SU-DHL-6 (cell line): ENCODE data around the gene KCNQ4.

Experiments used
- H2AFZ ChIP-seq: fragments of 200-600 bp; sonication (generic); 2 replicates; pipeline ENCODE4 v1.6.1; 2014; ENCODE audit warnings: low read depth, mild to moderate bottlenecking, moderate library complexity, mixed read lengths, antibody characterized with exemption, low read length; ENCODE audit not compliant: severe bottlenecking
- H3F3A ChIP-seq: fragments of 200-600 bp; shearing (Covaris generic); 2 replicates; pipeline ENCODE4 v1.6.0; 2016; ENCODE audit warnings: antibody characterized with exemption, mild to moderate bottlenecking; ENCODE audit not compliant: insufficient read depth
- H3K27ac ChIP-seq: fragments of 200-600 bp; sonication (generic); 2 replicates; pipeline ENCODE4 v1.5.1; 2016; ENCODE audit warnings: low read depth, mild to moderate bottlenecking, low read length, moderate library complexity, mixed read lengths
- H3K27me3 ChIP-seq: fragments of 200-600 bp; sonication (generic), shearing (Covaris generic); 2 replicates; pipeline ENCODE4 v1.6.0; 2014; ENCODE audit warnings: mild to moderate bottlenecking, low read length
- H3K36me3 ChIP-seq: fragments of 200-600 bp; sonication (generic); 2 replicates; pipeline ENCODE4 v1.6.1; 2014; ENCODE audit warnings: mild to moderate bottlenecking, low read length, mixed read lengths
- H3K4me2 ChIP-seq: fragments of 300-600, 200-600 bp; shearing (Covaris generic), sonication (generic); 2 replicates; pipeline ENCODE4 v1.6.0; 2014; ENCODE audit warnings: low read length, low read depth, mild to moderate bottlenecking; ENCODE audit not compliant: poor library complexity, severe bottlenecking
- H3K4me3 ChIP-seq: fragments of 200-600 bp; sonication (generic); 2 replicates; pipeline ENCODE4 v1.5.1; 2014; ENCODE audit warnings: antibody characterized with exemption, low read length, mild to moderate bottlenecking, mixed read lengths; ENCODE audit not compliant: insufficient read depth, poor library complexity, severe bottlenecking
- H3K79me2 ChIP-seq: fragments of 200-600 bp; sonication (generic); 2 replicates; pipeline ENCODE4 v1.6.1; 2014; ENCODE audit warnings: mild to moderate bottlenecking, low read length, moderate library complexity; ENCODE audit not compliant: insufficient read depth
- H3K9ac ChIP-seq: fragments of 200-600 bp; sonication (generic); 2 replicates; pipeline ENCODE4 v1.7.0; 2014; ENCODE audit warnings: mild to moderate bottlenecking, low read length
- H3K9me2 ChIP-seq: fragments of 200-600 bp; sonication (generic); replicated peaks from 2 replicates; pipeline ENCODE4 v1.6.1; 2014; ENCODE audit warnings: low read length; ENCODE audit not compliant: insufficient read depth
- H3K9me3 ChIP-seq: fragments of 200-600 bp; sonication (generic); 2 replicates; pipeline ENCODE4 v1.6.1; 2014; ENCODE audit warnings: low read length, mixed read lengths; ENCODE audit not compliant: insufficient read depth
- H4K20me1 ChIP-seq: fragments of 200-600 bp; sonication (generic); 2 replicates; pipeline ENCODE4 v1.6.1; 2014; ENCODE audit warnings: low read depth, mild to moderate bottlenecking, antibody characterized with exemption, low read length, moderate library complexity, mixed read lengths
- EZH2phosphoT487 ChIP-seq: fragments of 200-600 bp; sonication (generic), shearing (Covaris generic); conservative IDR thresholded peaks from 2 replicates; pipeline ENCODE4 v1.6.1; 2018; ENCODE audit warnings: mild to moderate bottlenecking, antibody characterized with exemption, low read length, moderate library complexity, mixed read lengths
- TF ChIP-seq, protein P1 (sequence below): fragments of 200-600 bp; sonication (generic); IDR thresholded peaks from one replicate; pipeline ENCODE4 v1.5.1; 2017; ENCODE audit warnings: antibody characterized with exemption, mild to moderate bottlenecking, low read length, moderate library complexity; ENCODE audit not compliant: insufficient read depth, poor library complexity, severe bottlenecking

KCNQ4 gene

DNA sequence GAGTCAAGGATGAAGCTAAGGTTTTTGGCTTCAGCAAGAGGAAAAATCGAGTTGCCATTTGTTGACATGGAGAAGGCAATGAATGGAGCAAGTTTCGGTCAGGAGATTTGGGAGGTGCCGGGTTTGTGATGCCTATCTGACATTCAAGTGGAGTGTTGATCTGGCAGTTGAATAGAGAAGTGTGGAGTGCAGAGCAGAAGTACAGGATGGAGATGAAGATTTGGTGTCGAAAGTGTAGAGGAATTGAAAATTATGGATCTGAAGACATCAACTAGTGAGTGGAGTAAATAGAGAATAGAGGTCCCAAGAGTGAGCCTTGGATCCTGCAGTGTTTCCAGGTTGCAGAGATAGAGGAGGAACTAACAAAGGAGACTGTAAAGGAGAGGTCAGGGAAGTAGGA lies 52.7 kb downstream of the KCNQ4 start:
- H3F3A ChIP-seq, result no peaks in the 10 kb centered on the region
- H3K4me2 ChIP-seq, result no peak overlapping the region
- no peak overlapping the region for H3K4me3 ChIP-seq
- no peaks in the 10 kb centered on the region for H3K9me3 ChIP-seq
- no peak for TF ChIP-seq EZH2phosphoT487
- TF ChIP-seq, protein P1, sequence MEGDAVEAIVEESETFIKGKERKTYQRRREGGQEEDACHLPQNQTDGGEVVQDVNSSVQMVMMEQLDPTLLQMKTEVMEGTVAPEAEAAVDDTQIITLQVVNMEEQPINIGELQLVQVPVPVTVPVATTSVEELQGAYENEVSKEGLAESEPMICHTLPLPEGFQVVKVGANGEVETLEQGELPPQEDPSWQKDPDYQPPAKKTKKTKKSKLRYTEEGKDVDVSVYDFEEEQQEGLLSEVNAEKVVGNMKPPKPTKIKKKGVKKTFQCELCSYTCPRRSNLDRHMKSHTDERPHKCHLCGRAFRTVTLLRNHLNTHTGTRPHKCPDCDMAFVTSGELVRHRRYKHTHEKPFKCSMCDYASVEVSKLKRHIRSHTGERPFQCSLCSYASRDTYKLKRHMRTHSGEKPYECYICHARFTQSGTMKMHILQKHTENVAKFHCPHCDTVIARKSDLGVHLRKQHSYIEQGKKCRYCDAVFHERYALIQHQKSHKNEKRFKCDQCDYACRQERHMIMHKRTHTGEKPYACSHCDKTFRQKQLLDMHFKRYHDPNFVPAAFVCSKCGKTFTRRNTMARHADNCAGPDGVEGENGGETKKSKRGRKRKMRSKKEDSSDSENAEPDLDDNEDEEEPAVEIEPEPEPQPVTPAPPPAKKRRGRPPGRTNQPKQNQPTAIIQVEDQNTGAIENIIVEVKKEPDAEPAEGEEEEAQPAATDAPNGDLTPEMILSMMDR, result no peak
- no peaks in the 10 kb centered on the region for H4K20me1 ChIP-seq
- H3K9ac ChIP-seq, result no peak overlapping the region
- H3K79me2 ChIP-seq, result no peaks in the 10 kb centered on the region
- H3K36me3 ChIP-seq, result no peaks in the 10 kb centered on the region
- no peak overlapping the region for H2AFZ ChIP-seq
- no peak overlapping the region for H3K27ac ChIP-seq
- H3K9me2 ChIP-seq, result no peaks in the 10 kb centered on the region
- H3K27me3 ChIP-seq, result no peaks in the 10 kb centered on the region

DNA sequence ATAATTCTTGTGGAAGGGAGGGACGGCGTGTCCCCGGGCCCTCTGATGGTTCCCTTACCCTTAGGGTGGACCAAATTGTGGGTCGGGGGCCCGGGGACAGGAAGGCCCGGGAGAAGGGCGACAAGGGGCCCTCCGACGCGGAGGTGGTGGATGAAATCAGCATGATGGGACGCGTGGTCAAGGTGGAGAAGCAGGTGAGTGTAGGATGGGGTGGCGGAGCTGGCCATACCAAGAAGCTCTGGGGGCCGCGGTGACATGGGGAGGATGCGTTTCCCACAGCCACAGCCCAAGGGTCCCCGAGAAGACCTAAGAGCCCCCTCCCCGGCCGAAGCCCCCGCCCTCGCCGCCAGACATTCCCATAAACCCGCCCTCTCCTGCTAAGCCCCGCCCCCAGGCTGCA lies 54.0 kb downstream of the KCNQ4 start:
- Histone ChIP-seq H3K36me3 (no peaks in the 10 kb centered on the region), H3K4me2 (no peak overlapping the region)
- TF ChIP-seq, protein P1, result no peak
- no peak for TF ChIP-seq EZH2phosphoT487

DNA sequence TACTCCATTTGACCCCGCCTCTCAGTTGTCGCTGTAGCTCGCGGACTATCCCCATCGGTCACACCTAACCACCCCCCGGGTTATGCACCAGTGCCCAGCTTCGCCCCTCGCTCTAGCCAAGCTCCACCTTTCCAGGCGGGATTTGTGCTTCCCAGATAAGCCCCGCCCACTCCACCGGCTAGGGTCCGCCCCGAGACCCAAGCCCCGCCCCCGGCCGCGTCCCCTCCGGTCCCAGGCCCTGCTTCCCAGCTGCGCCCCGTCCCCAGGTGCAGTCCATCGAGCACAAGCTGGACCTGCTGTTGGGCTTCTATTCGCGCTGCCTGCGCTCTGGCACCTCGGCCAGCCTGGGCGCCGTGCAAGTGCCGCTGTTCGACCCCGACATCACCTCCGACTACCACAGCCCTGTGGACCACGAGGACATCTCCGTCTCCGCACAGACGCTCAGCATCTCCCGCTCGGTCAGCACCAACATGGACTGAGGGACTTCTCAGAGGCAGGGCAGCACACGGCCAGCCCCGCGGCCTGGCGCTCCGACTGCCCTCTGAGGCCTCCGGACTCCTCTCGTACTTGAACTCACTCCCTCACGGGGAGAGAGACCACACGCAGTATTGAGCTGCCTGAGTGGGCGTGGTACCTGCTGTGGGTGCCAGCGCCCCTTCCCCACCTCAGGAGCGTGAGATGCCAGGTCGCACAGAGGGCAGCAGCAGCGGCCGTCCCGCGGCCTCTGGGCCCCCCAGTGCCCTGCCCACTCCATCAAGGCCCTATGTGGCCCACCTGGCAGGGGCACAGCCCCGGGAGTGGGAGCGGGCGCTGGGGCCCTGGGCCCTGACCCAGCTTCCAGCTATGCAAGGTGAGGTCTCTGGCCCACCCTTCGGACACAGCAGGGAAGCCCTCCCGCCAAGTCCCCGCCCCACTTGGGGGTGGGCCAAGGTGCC lies 54.7 kb downstream of the KCNQ4 start:
- H3K36me3 ChIP-seq, result no peaks in the 10 kb centered on the region
- no peak overlapping the region for H3K4me2 ChIP-seq
- TF ChIP-seq, protein P1, result no peak
- TF ChIP-seq EZH2phosphoT487, result no peak
- no peaks in the 10 kb centered on the region for H3K27me3 ChIP-seq
- no peak overlapping the region for H3K4me3 ChIP-seq
- H2AFZ ChIP-seq, result no peak overlapping the region
- H3K27ac ChIP-seq, result no peak overlapping the region
- H3K79me2 ChIP-seq, result no peaks in the 10 kb centered on the region
- H3F3A ChIP-seq, result no peaks in the 10 kb centered on the region
- H3K9ac ChIP-seq, result no peak overlapping the region
- no peaks in the 10 kb centered on the region for H4K20me1 ChIP-seq
- no peaks in the 10 kb centered on the region for H3K9me2 ChIP-seq
- H3K9me3 ChIP-seq, result no peaks in the 10 kb centered on the region

More for the DNA sequence above, 54.0 kb downstream of the KCNQ4 start:
- Histone ChIP-seq H3F3A (no peaks in the 10 kb centered on the region), H3K4me3 (no peak overlapping the region), H3K9me2 (no peaks in the 10 kb centered on the region), H3K27ac (no peak overlapping the region), H3K27me3 (no peaks in the 10 kb centered on the region), H3K79me2 (no peaks in the 10 kb centered on the region), H3K9me3 (no peaks in the 10 kb centered on the region), H2AFZ (no peak overlapping the region), H3K9ac (no peak overlapping the region), H4K20me1 (no peaks in the 10 kb centered on the region)
